PFSK-1 (cell line): Measurements from ENCODE around the gene IKZF1.

ENCODE experiments used
- FOXP2 ChIP-seq: optimal IDR thresholded peaks from 2 replicates; pipeline ENCODE3; 2011; ENCODE audit warnings: borderline replicate concordance, control low read depth, inconsistent platforms; ENCODE audit not compliant: insufficient read depth; ENCODE audit errors: extremely low read length, extremely low read depth
- POLR2AphosphoS5 ChIP-seq: IDR thresholded peaks from 2 replicates; pipeline ENCODE4 v1.6.1; 2012; ENCODE audit warnings: low read depth, mild to moderate bottlenecking, control low read depth, low read length, moderate library complexity
- SIN3A ChIP-seq: IDR thresholded peaks from 2 replicates; pipeline ENCODE4 v1.6.1; 2012; ENCODE audit warnings: mild to moderate bottlenecking, low read length, moderate library complexity, borderline replicate concordance; ENCODE audit not compliant: insufficient read depth
- TAF1 ChIP-seq: IDR thresholded peaks from 2 replicates; pipeline ENCODE4 v1.6.1; 2012; ENCODE audit warnings: low read length, control low read depth, borderline replicate concordance; ENCODE audit not compliant: insufficient read depth

DNA sequence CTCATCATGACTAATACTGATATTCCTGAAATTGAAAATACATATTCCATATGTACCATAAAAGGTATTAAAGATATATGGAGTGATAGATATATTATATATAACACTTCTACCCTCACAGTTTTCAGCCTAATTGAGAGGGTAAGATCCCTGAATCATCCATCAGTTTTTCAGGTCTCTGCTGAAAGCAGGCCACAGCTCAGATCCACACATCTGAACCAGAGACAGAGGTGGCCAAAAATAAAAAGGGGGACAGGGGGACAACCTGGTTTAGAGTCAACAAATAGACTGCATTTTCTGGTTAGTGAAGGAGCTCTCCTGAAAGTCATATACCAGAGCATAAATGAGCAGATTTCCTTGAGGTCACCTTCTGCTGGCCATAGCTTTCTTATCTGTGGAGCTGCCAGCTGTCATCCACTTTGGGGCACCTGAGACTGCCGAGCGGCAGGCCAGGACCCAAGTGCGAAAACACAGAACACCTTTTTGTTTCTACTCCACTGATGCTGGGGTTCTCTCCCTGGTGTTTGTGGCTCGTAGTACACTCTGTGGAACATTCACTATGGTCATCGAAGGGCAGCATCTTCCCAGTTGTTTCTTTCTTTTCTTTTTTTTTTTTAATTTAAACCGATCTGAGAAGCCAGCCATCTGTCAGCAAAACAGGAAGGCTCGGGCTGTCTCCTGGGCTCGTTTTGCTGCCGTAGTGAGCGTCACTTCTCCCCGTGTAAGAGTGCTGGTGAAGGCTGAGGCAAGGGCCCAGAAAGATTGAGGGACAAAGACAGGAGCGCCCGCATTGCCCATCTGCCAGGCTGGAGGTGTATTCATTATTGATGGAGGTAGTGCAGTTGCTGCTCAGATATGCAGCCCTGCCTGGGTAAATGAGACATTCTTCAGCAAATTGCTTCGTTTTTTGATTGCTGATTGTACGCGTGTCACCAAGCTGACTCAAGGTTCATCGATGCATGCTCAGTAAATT is 13.5 kb downstream of the IKZF1 start:
- no peak for TF ChIP-seq FOXP2
- no peak for TF ChIP-seq POLR2AphosphoS5
- no peak for TF ChIP-seq TAF1
- no peak for TF ChIP-seq SIN3A
